ACC112 (cell line): Measurements from ENCODE around the gene NFKB1.

Experiments used
- H2AFZ ChIP-seq: fragments of 200-600 bp; sonication (generic); one replicate; pipeline ENCODE4 v1.6.0; 2017; ENCODE audit warnings: antibody characterized with exemption, low read length; ENCODE audit not compliant: unreplicated experiment
- H3K27ac ChIP-seq: fragments of 200-600 bp; sonication (generic); 2 replicates; pipeline ENCODE4 v1.5.1; 2014; ENCODE audit warnings: low read depth, mild to moderate bottlenecking, antibody characterized with exemption, low read length, moderate library complexity
- H3K27me3 ChIP-seq: fragments of 200-600 bp; sonication (generic); 2 replicates; pipeline ENCODE4 v1.6.1; 2014; ENCODE audit warnings: mild to moderate bottlenecking, antibody characterized with exemption, low read length, moderate library complexity, mixed read lengths; ENCODE audit not compliant: insufficient read depth
- H3K36me3 ChIP-seq: fragments of 200-600 bp; sonication (generic); 2 replicates; pipeline ENCODE4 v1.6.1; 2016; ENCODE audit warnings: mild to moderate bottlenecking, antibody characterized with exemption, low read length, moderate library complexity, mixed read lengths; ENCODE audit not compliant: insufficient read depth
- H3K4me1 ChIP-seq: fragments of 200-600 bp; sonication (generic); one replicate; pipeline ENCODE4 v1.6.1; 2016; ENCODE audit warnings: low read length, mixed read lengths; ENCODE audit not compliant: insufficient read depth, unreplicated experiment, control insufficient read depth
- H3K4me3 ChIP-seq: fragments of 200-600 bp; sonication (generic); 2 replicates; pipeline ENCODE4 v1.5.1; 2014; ENCODE audit warnings: mild to moderate bottlenecking, low read depth, low read length
- H3K79me2 ChIP-seq: fragments of 200-600 bp; sonication (generic); one replicate; pipeline ENCODE4 v1.6.0; 2016; ENCODE audit warnings: low read length; ENCODE audit not compliant: control insufficient read depth, unreplicated experiment, insufficient read depth

NFKB1 gene

GRCh38 chr4:102593147-102593546 is 92.0 kb downstream of the NFKB1 start:
- H3K27ac ChIP-seq, result no peak overlapping the region
- no peak overlapping the region for H2AFZ ChIP-seq
- no peak overlapping the region for H3K4me3 ChIP-seq
- H3K79me2 ChIP-seq, result no peaks in the 10 kb centered on the region
- H3K4me1 ChIP-seq, result no peaks in the 10 kb centered on the region
- no peaks in the 10 kb centered on the region for H3K27me3 ChIP-seq
- H3K36me3 ChIP-seq, result peaks cover 53% of the 10 kb centered on the region

GRCh38 chr4:102594000-102594399 is 92.8 kb downstream of the NFKB1 start:
- no peak overlapping the region for H3K4me3 ChIP-seq
- H3K36me3 ChIP-seq, result peaks cover 51% of the 10 kb centered on the region
- no peak overlapping the region for H3K27ac ChIP-seq
- H3K27me3 ChIP-seq, result no peaks in the 10 kb centered on the region
- no peaks in the 10 kb centered on the region for H3K79me2 ChIP-seq
- H2AFZ ChIP-seq, result no peak overlapping the region
- no peaks in the 10 kb centered on the region for H3K4me1 ChIP-seq

GRCh38 chr4:102596532-102596931 is 95.4 kb downstream of the NFKB1 start:
- Histone ChIP-seq H2AFZ (no peak overlapping the region), H3K27me3 (no peaks in the 10 kb centered on the region), H3K79me2 (no peaks in the 10 kb centered on the region), H3K36me3 (peaks cover 47% of the 10 kb centered on the region), H3K27ac (no peak overlapping the region), H3K4me3 (no peak overlapping the region), H3K4me1 (no peaks in the 10 kb centered on the region)

- Histone ChIP-seq H3K4me3 (no peak overlapping the region), H3K36me3 (peaks cover 47% of the 10 kb centered on the region), H3K27ac (no peak overlapping the region), H3K4me1 (no peaks in the 10 kb centered on the region), H3K79me2 (no peaks in the 10 kb centered on the region), H2AFZ (no peak overlapping the region), H3K27me3 (no peaks in the 10 kb centered on the region)
These were observed 97.1 kb downstream of the NFKB1 start for GRCh38 chr4:102598086-102598761.

- no peaks in the 10 kb centered on the region for H3K4me1 ChIP-seq
- H3K27ac ChIP-seq, result no peak overlapping the region
- H3K36me3 ChIP-seq, result peaks cover 47% of the 10 kb centered on the region
- H3K4me3 ChIP-seq, result no peak overlapping the region
- no peak overlapping the region for H2AFZ ChIP-seq
- no peaks in the 10 kb centered on the region for H3K27me3 ChIP-seq
- no peaks in the 10 kb centered on the region for H3K79me2 ChIP-seq
These were observed 97.7 kb downstream of the NFKB1 start for GRCh38 chr4:102598762-102599374.

- Histone ChIP-seq H2AFZ (no peak overlapping the region), H3K79me2 (no peaks in the 10 kb centered on the region), H3K4me3 (no peak overlapping the region), H3K36me3 (peaks cover 47% of the 10 kb centered on the region), H3K27me3 (no peaks in the 10 kb centered on the region), H3K4me1 (no peaks in the 10 kb centered on the region), H3K27ac (no peak overlapping the region)
These were observed 98.3 kb downstream of the NFKB1 start for GRCh38 chr4:102599455-102599854.

GRCh38 chr4:102599886-102600285 is 98.7 kb downstream of the NFKB1 start:
- Histone ChIP-seq H3K27ac (no peak overlapping the region), H3K27me3 (no peaks in the 10 kb centered on the region), H3K4me3 (no peak overlapping the region), H3K36me3 (peaks cover 44% of the 10 kb centered on the region), H2AFZ (no peak overlapping the region), H3K79me2 (no peaks in the 10 kb centered on the region), H3K4me1 (no peaks in the 10 kb centered on the region)

- no peaks in the 10 kb centered on the region for H3K4me1 ChIP-seq
- no peak overlapping the region for H3K27ac ChIP-seq
- H2AFZ ChIP-seq, result no peak overlapping the region
- H3K4me3 ChIP-seq, result no peak overlapping the region
- H3K36me3 ChIP-seq, result peaks cover 37% of the 10 kb centered on the region
- H3K27me3 ChIP-seq, result no peaks in the 10 kb centered on the region
- H3K79me2 ChIP-seq, result no peaks in the 10 kb centered on the region
These were observed 99.5 kb downstream of the NFKB1 start for GRCh38 chr4:102600689-102601088.

- H3K36me3 ChIP-seq, result peaks cover 32% of the 10 kb centered on the region
These were observed 100.5 kb downstream of the NFKB1 start for GRCh38 chr4:102601586-102602227.

GRCh38 chr4:102604222-102604940 is 103.2 kb downstream of the NFKB1 start:
- peaks cover 13% of the 10 kb centered on the region for H3K4me1 ChIP-seq
- no peaks in the 10 kb centered on the region for H3K27me3 ChIP-seq
- no peak overlapping the region for H3K27ac ChIP-seq
- H3K36me3 ChIP-seq, result peaks cover 25% of the 10 kb centered on the region
- no peaks in the 10 kb centered on the region for H3K79me2 ChIP-seq
- H3K4me3 ChIP-seq, result no peak overlapping the region
- no peak overlapping the region for H2AFZ ChIP-seq

More at GRCh38 chr4:102601586-102602227, 100.5 kb downstream of the NFKB1 start:
- H3K79me2 ChIP-seq, result no peaks in the 10 kb centered on the region
- H3K4me3 ChIP-seq, result no peak overlapping the region
- H3K27ac ChIP-seq, result no peak overlapping the region
- no peaks in the 10 kb centered on the region for H3K27me3 ChIP-seq
- no peaks in the 10 kb centered on the region for H3K4me1 ChIP-seq
- H2AFZ ChIP-seq, result no peak overlapping the region
